CD4-positive, alpha-beta T cell (primary cell): ENCODE data around the gene FBLN5. TPM values are rescaled to one million over a fixed set of nuclear protein-coding genes. Genes with fewer than 3 reads are reported as not detected.

ENCODE experiments used
- ATAC-seq: fragments of 200-7000 bp; cut with Tn5 transposase; one replicate; pipeline ENCODE4 v1.10.0; 2022; ENCODE audit warnings: mild to moderate bottlenecking; ENCODE audit not compliant: poor library complexity
- CTCF ChIA-PET: fragments of 350-600 bp; sonication (Branson Sonifier 250); formaldehyde crosslinking; loops from one replicate; lab custom pipeline; 2021; ENCODE audit warnings: antibody characterized with exemption, inconsistent platforms; lab: Charles Lee
- POLR2A ChIA-PET: fragments of 350-600 bp; sonication (Branson Sonifier 250); formaldehyde crosslinking; loops from one replicate; lab custom pipeline; 2021; ENCODE audit warnings: antibody characterized with exemption, inconsistent platforms; lab: Charles Lee
- DNase-seq, 14 experiments: peaks; one replicate each; pipeline ENCODE4 v3.0.0-alpha.2; 2013 to 2020; ENCODE audit warnings: mixed read lengths in 2 of 14
- H3K27ac ChIP-seq, 2 donors: one replicate each; pipeline versions ENCODE4 v1.5.1 to v1.7.0; 2013; ENCODE audit warnings: low read length in 2 of 2, low read depth in 1 of 2, mild to moderate bottlenecking in 1 of 2
- H3K27me3 ChIP-seq, 2 experiments: 1 replicate in 1 of 2; 2 replicates in 1 of 2; pipeline versions ENCODE4 v1.6.1 to v1.7.0; 2013; ENCODE audit warnings: low read length in 2 of 2, control low read depth in 1 of 2, mild to moderate bottlenecking in 1 of 2, moderate library complexity in 1 of 2; ENCODE audit not compliant: insufficient read depth in 2 of 2, control insufficient read depth in 1 of 2
- H3K36me3 ChIP-seq: one replicate; pipeline ENCODE4 v1.6.1; 2013; ENCODE audit warnings: low read length, control low read depth; ENCODE audit not compliant: insufficient read depth
- H3K4me1 ChIP-seq: one replicate; pipeline ENCODE4 v1.6.1; 2013; ENCODE audit warnings: low read length, control low read depth; ENCODE audit not compliant: insufficient read depth
- H3K4me3 ChIP-seq: one replicate; pipeline ENCODE4 v1.5.1; 2013; ENCODE audit warnings: mild to moderate bottlenecking, low read length, moderate library complexity
- H3K9me3 ChIP-seq, 2 experiments: 1 replicate in 1 of 2; 2 replicates in 1 of 2; pipeline versions ENCODE4 v1.6.1 to v1.7.0; 2013; ENCODE audit warnings: low read length in 2 of 2, mild to moderate bottlenecking in 2 of 2, control low read depth in 1 of 2, moderate library complexity in 1 of 2; ENCODE audit not compliant: control insufficient read depth in 1 of 2, insufficient read depth in 1 of 2
- H3K27ac Mint-ChIP-seq: one replicate; pipeline ENCODE4 v1.8.0; 2020; ENCODE audit warnings: mixed read lengths
- H3K27me3 Mint-ChIP-seq: one replicate; pipeline ENCODE4 v1.8.0; 2021; ENCODE audit warnings: mixed read lengths
- H3K36me3 Mint-ChIP-seq: one replicate; pipeline ENCODE4 v1.8.0; 2021; ENCODE audit warnings: low read depth, mixed read lengths
- H3K4me1 Mint-ChIP-seq: one replicate; pipeline ENCODE4 v1.8.0; 2021; ENCODE audit warnings: low read depth, mixed read lengths
- H3K4me3 Mint-ChIP-seq: one replicate; pipeline ENCODE4 v1.8.0; 2020; ENCODE audit warnings: mild to moderate bottlenecking, mixed read lengths
- H3K9me3 Mint-ChIP-seq: one replicate; pipeline ENCODE4 v1.8.0; 2020; ENCODE audit warnings: mixed read lengths
- CTCF ChIP-seq: fragments of 200-600 bp; IDR thresholded peaks from one replicate; pipeline ENCODE4 v1.8.0; 2022; ENCODE audit warnings: antibody characterized with exemption, mild to moderate bottlenecking
- intact Hi-C, 2 experiments: fragments of 100-400 bp; cut with DNase I in 1 of 2; cut with micrococcal nuclease in 1 of 2; formaldehyde crosslinking; loops; one replicate each; pipeline versions ENCODE4 v1.15.1 to v1.9.0; 2023 to 2025; cut with DNase I, micrococcal nuclease
- total RNA-seq, 174 experiments: library from RNA in 2 of 174; stranded (reverse) in 2 of 174; gene quantifications; one replicate each; pipeline ENCODE4 v1.2.3 and lab custom pipeline; 2021 to 2026

Gene FBLN5
- total RNA-seq, 2 experiments from 2014 or later: 1.2 to 1.5 TPM

GRCh38 chr14:91985521-91986255, 38.2 kb upstream of the FBLN5 start:
- no peak overlapping the region for H3K27ac Mint-ChIP-seq
- H3K36me3 ChIP-seq: peaks cover 74% of the 10 kb centered on the region

GRCh38 chr14:91985008-91985407, 37.5 kb upstream of the FBLN5 start:
- H3K27ac ChIP-seq: no peak overlapping the region
- no peaks in the 10 kb centered on the region for H3K27me3 Mint-ChIP-seq

More at GRCh38 chr14:91985521-91986255, 38.2 kb upstream of the FBLN5 start:
- no peak overlapping the region for H3K27ac ChIP-seq
- CTCF ChIA-PET: interaction anchor here (1.4 kb wide), 1 partner anchor 11 kb away, joined by 4 read pairs; no protein-coding TSS in a partner anchor
- Mint-ChIP-seq H3K4me1 (peaks cover 7% of the 10 kb centered on the region), H3K4me3 (no peak overlapping the region), H3K36me3 (peaks cover 82% of the 10 kb centered on the region), H3K9me3 (no peaks in the 10 kb centered on the region), H3K27me3 (no peaks in the 10 kb centered on the region)
- H3K27me3 ChIP-seq: no peaks in the 10 kb centered on the region
- intact Hi-C loops: no loop called here
- POLR2A ChIA-PET: no interaction called here
- TF ChIP-seq CTCF: no peak
- no peaks in the 10 kb centered on the region for H3K9me3 ChIP-seq
- no peak for ATAC-seq
- no peak overlapping the region for H3K4me3 ChIP-seq
- no peaks in the 10 kb centered on the region for H3K4me1 ChIP-seq
- DNase-seq: no peak

GRCh38 chr14:91983588-91983987, 36.1 kb upstream of the FBLN5 start:
- H3K36me3 Mint-ChIP-seq: peaks cover 80% of the 10 kb centered on the region
- no peak overlapping the region for H3K4me3 ChIP-seq
- H3K4me1 ChIP-seq: no peaks in the 10 kb centered on the region
- H3K27ac Mint-ChIP-seq: no peak overlapping the region
- H3K9me3 Mint-ChIP-seq: no peaks in the 10 kb centered on the region
- peaks cover 57% of the 10 kb centered on the region for H3K36me3 ChIP-seq
- DNase-seq (no peak), ATAC-seq (no peak)
- no peak overlapping the region for H3K27ac ChIP-seq
- POLR2A ChIA-PET: no interaction called here
- H3K27me3 ChIP-seq: no peaks in the 10 kb centered on the region
- CTCF ChIA-PET: no interaction called here
- intact Hi-C loops: no loop called here
- peaks cover 13% of the 10 kb centered on the region for H3K4me1 Mint-ChIP-seq
- H3K4me3 Mint-ChIP-seq: no peak overlapping the region
- H3K27me3 Mint-ChIP-seq: no peaks in the 10 kb centered on the region
- TF ChIP-seq CTCF: no peak
- no peaks in the 10 kb centered on the region for H3K9me3 ChIP-seq

More at GRCh38 chr14:91985008-91985407, 37.5 kb upstream of the FBLN5 start:
- POLR2A ChIA-PET: no interaction called here
- no peaks in the 10 kb centered on the region for H3K27me3 ChIP-seq
- CTCF ChIA-PET: interaction anchor here (1.4 kb wide), 1 partner anchor 12 kb away, joined by 4 read pairs; no protein-coding TSS in a partner anchor
- Mint-ChIP-seq H3K27ac (no peak overlapping the region), H3K4me3 (no peak overlapping the region), H3K9me3 (no peaks in the 10 kb centered on the region), H3K4me1 (peaks cover 12% of the 10 kb centered on the region), H3K36me3 (peaks cover 85% of the 10 kb centered on the region)
- TF ChIP-seq CTCF: no peak
- intact Hi-C loops: no loop called here
- H3K4me1 ChIP-seq: no peaks in the 10 kb centered on the region
- H3K9me3 ChIP-seq: no peaks in the 10 kb centered on the region
- no peak for ATAC-seq
- no peak for DNase-seq
- peaks cover 68% of the 10 kb centered on the region for H3K36me3 ChIP-seq
- no peak overlapping the region for H3K4me3 ChIP-seq
